ENCODE results near the gene TMEM132E.

- no peak for TF ChIP-seq POLR2A (IDR thresholded peaks at IDR 0.05)
- TF ChIP-seq CTCF (IDR thresholded peaks at IDR 0.05) = no peak
- TF ChIP-seq POLR2AphosphoS5 (IDR thresholded peaks at IDR 0.05) = no peak
Observed at GRCh38 chr17:34581446-34582184, 2.2 kb downstream of the TMEM132E start.

Measured in breast epithelium (tissue), 3 donors.